ENCODE measurements around the gene KIF4B.
"Not testable (repeated sequence)": the region's sequence is repeated elsewhere in the genome, so short reads cannot be mapped to it uniquely, and the experiment has no call there.

Gene KIF4B

DNA sequence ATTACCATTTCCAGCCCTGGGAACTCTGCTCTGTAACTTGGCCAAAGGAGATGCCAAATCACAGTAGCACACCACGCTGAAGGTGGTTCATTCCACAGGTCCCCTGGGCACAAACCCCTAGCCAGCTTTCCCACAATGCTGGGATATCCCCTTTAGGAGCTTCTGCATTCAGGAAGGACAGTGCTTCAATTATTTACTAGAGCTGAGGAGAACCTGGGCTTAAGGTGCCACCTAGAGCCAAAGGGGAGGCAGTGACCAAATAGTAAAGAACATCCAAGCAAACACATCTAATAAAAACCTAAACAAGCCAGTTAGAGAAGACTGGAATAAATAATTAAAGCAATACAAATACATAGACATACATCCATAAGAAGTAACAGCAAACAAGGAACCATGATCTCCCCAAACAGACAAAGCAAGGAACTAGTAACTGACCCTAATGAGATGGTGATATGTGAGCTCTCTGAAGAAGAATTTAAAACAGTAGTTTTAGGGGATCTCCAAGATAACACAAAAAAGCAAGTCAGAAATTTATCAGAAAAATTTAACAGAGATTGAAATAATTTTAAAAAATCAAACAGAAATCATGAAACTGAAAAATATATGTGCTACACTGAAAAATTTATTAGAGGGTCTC, 14.6 kb downstream of the KIF4B start:
- no peak overlapping the region for H3K27ac ChIP-seq

GRCh38 chr5:155029240-155029639, 15.7 kb downstream of the KIF4B start:
- no peak overlapping the region for H3K27ac ChIP-seq
- no peak for TF ChIP-seq ZFX (IDR thresholded peaks at IDR 0.05; ENCODE audit: borderline replicate concordance)
- TF ChIP-seq, protein P1, sequence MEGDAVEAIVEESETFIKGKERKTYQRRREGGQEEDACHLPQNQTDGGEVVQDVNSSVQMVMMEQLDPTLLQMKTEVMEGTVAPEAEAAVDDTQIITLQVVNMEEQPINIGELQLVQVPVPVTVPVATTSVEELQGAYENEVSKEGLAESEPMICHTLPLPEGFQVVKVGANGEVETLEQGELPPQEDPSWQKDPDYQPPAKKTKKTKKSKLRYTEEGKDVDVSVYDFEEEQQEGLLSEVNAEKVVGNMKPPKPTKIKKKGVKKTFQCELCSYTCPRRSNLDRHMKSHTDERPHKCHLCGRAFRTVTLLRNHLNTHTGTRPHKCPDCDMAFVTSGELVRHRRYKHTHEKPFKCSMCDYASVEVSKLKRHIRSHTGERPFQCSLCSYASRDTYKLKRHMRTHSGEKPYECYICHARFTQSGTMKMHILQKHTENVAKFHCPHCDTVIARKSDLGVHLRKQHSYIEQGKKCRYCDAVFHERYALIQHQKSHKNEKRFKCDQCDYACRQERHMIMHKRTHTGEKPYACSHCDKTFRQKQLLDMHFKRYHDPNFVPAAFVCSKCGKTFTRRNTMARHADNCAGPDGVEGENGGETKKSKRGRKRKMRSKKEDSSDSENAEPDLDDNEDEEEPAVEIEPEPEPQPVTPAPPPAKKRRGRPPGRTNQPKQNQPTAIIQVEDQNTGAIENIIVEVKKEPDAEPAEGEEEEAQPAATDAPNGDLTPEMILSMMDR (IDR thresholded peaks at IDR 0.05) = no peak

More for the DNA sequence above, 14.6 kb downstream of the KIF4B start:
- TF ChIP-seq, protein P1 (IDR thresholded peaks at IDR 0.05) = peak; percentile 44
- no peak for TF ChIP-seq ZFX (IDR thresholded peaks at IDR 0.05; ENCODE audit: borderline replicate concordance)

GRCh38 chr5:155034145-155034744, 20.7 kb downstream of the KIF4B start:
- H3K27ac ChIP-seq = not testable (repeated sequence)

GRCh38 chr5:155035087-155035486, 21.5 kb downstream of the KIF4B start:
- H3K27ac ChIP-seq = not testable (repeated sequence)

DNA sequence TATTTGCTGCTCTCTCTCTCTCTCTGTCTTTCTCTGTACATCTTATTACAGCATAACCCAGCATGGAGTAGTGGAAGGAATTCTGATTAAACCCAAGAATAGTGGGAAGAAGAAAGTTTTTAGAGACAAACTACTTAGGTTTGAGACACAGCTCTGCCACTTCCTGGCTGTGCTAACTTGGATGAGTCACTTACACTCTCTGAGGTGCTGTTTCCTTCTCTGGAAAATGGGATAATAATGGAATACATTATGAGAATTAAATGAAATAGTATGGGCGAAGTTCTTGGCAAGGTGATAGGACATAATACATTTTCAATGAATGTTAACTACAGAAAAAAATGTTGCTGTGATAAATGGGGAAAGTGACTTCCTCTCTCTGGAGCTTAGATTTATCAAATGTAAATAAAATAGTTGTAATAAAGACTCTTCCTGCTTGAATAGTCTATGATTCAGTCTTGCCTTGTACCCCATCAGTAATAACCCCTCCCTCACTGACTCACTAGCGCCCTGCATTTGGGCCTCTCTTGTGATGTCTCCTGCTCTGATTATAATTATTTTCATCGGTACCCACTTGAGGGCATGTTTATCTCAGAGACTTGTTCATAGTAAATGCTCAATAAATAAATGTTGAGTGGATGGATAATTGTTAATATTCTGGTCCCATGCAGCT, 27.6 kb downstream of the KIF4B start:
- H3K27ac ChIP-seq = no peak overlapping the region
- TF ChIP-seq, protein P1 (IDR thresholded peaks at IDR 0.05) = no peak
- no peak for TF ChIP-seq ZFX (IDR thresholded peaks at IDR 0.05; ENCODE audit: borderline replicate concordance)

GRCh38 chr5:155044591-155044990, 31.0 kb downstream of the KIF4B start:
- no peak for TF ChIP-seq ZFX (IDR thresholded peaks at IDR 0.05; ENCODE audit: borderline replicate concordance)
- TF ChIP-seq, protein P1 (IDR thresholded peaks at IDR 0.05) = no peak
- H3K27ac ChIP-seq = no peak overlapping the region

DNA sequence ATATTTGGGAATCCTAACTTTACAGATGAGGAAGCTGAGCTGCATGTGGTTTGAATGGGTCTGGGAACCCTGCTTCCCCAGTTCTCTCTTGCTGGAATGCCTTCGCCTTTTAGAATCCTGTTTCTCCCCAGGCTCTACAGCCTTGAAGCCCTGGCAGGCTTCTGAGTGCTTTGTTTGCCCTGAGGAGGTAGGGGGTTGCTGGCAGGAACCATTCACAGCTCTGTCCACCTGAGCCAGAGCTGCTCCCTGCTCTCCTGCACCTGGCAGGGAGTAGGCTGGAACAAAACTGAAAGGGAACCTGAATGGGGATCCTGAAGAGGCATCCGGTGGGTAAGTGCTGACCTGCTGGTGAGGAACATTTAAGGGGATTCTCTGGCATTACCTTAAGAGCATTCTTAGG, 33.0 kb downstream of the KIF4B start:
- no peak overlapping the region for H3K27ac ChIP-seq
- TF ChIP-seq, protein P1 (IDR thresholded peaks at IDR 0.05) = no peak
- TF ChIP-seq ZFX (IDR thresholded peaks at IDR 0.05; ENCODE audit: borderline replicate concordance) = no peak

GRCh38 chr5:155047818-155048217, 34.3 kb downstream of the KIF4B start:
- H3K27ac ChIP-seq = no peak overlapping the region
- no peak for TF ChIP-seq ZFX (IDR thresholded peaks at IDR 0.05; ENCODE audit: borderline replicate concordance)
- TF ChIP-seq, protein P1 (IDR thresholded peaks at IDR 0.05) = no peak

Data from 22Rv1 (cell line).